GM21447 (cell line): Measurements from ENCODE around the gene ALOX12B.
"Not testable (repeated sequence)": the region's sequence is repeated elsewhere in the genome, so short reads cannot be mapped to it uniquely, and the experiment has no call there.

Source experiments
- ATAC-seq: cut with Tn5 transposase; IDR thresholded peaks from one replicate; pipeline ENCODE4 v1.9.1; 2021; ENCODE audit not compliant: unreplicated experiment

Gene ALOX12B

GRCh38 chr17:8046929-8047768 is 40.4 kb downstream of the ALOX12B start:
- ATAC-seq, result no peak

- no peak for ATAC-seq
These were observed 41.1 kb downstream of the ALOX12B start for GRCh38 chr17:8046306-8046928.

GRCh38 chr17:8044819-8045810 is 42.4 kb downstream of the ALOX12B start:
- ATAC-seq, result no peak

- no peak for ATAC-seq
These were observed 45.5 kb downstream of the ALOX12B start for GRCh38 chr17:8041979-8042378.

GRCh38 chr17:8041249-8041928 is 46.1 kb downstream of the ALOX12B start:
- ATAC-seq, result no peak

- ATAC-seq, result no peak
These were observed 47.8 kb downstream of the ALOX12B start for GRCh38 chr17:8039611-8040168.

- ATAC-seq, result no peak
These were observed 48.4 kb downstream of the ALOX12B start, which contains the start of gene ALOX15B for GRCh38 chr17:8038954-8039610. Gene ALOX15B, plus strand, starts transcription at chr17:8039059. Its CDS starts 97 bp downstream, at chr17:8039156.

GRCh38 chr17:8032442-8032841 is 55.1 kb downstream of the ALOX12B start:
- ATAC-seq, result no peak

- ATAC-seq, result no peak
These were observed 55.6 kb downstream of the ALOX12B start for GRCh38 chr17:8031950-8032349.

- no peak for ATAC-seq
These were observed 56.3 kb downstream of the ALOX12B start for GRCh38 chr17:8031261-8031661.

GRCh38 chr17:8029121-8029520 is 58.4 kb downstream of the ALOX12B start:
- ATAC-seq, result no peak

- ATAC-seq, result no peak
These were observed 62.2 kb downstream of the ALOX12B start for GRCh38 chr17:8025176-8025911.

GRCh38 chr17:8024161-8024560 is 63.4 kb downstream of the ALOX12B start:
- not testable (repeated sequence) for ATAC-seq
